ENCODE measurements around the gene C19orf18.
"Not testable (repeated sequence)": the region's sequence is repeated elsewhere in the genome, so short reads cannot be mapped to it uniquely, and the experiment has no call there.

The C19orf18 gene

GRCh38 chr19:58009301-58009665, 34.9 kb upstream of the C19orf18 start:
- TF ChIP-seq CTCF (IDR thresholded peaks at IDR 0.05; ENCODE audit: extremely low read depth, missing control alignments), result no peak
- no peak for DNase-seq (ENCODE audit: low spot score)

GRCh38 chr19:58008877-58009276, 34.5 kb upstream of the C19orf18 start:
- not testable (repeated sequence) for DNase-seq (ENCODE audit: low spot score)

- TF ChIP-seq CTCF (IDR thresholded peaks at IDR 0.05; ENCODE audit: extremely low read depth, missing control alignments), result no peak
- DNase-seq (ENCODE audit: low spot score), result no peak
These were observed 33.0 kb upstream of the C19orf18 start for GRCh38 chr19:58007285-58007684.

- no peak for TF ChIP-seq CTCF (IDR thresholded peaks at IDR 0.05; ENCODE audit: extremely low read depth, missing control alignments)
- DNase-seq (ENCODE audit: low spot score), result no peak
These were observed 29.0 kb upstream of the C19orf18 start for GRCh38 chr19:58003174-58003828.

- no peak for TF ChIP-seq CTCF (IDR thresholded peaks at IDR 0.05; ENCODE audit: extremely low read depth, missing control alignments)
These were observed 28.2 kb upstream of the C19orf18 start, which contains the start of gene ZNF606 for GRCh38 chr19:58002384-58003173. Gene ZNF606 (minus strand): TSS chr19:58002820. CDS start chr19:58001319, 1,501 bp downstream.

GRCh38 chr19:58001895-58002369, 27.6 kb upstream of the C19orf18 start:
- TF ChIP-seq CTCF (IDR thresholded peaks at IDR 0.05; ENCODE audit: extremely low read depth, missing control alignments), result no peak
- peak; percentile 44 for DNase-seq (ENCODE audit: low spot score)

More at GRCh38 chr19:58002384-58003173, 28.2 kb upstream of the C19orf18 start, which contains the start of gene ZNF606:
- DNase-seq (ENCODE audit: low spot score), result peak; percentile 97

GRCh38 chr19:58000677-58001076, 26.3 kb upstream of the C19orf18 start:
- TF ChIP-seq CTCF (IDR thresholded peaks at IDR 0.05; ENCODE audit: extremely low read depth, missing control alignments), result no peak
- DNase-seq (ENCODE audit: low spot score), result peak; percentile 16
